GM19193 (cell line): ENCODE results near the gene SLC46A2.

Source experiments
- POLR2A ChIP-seq: IDR thresholded peaks from 4 replicates; pipeline ENCODE4 v1.6.1; 2011; ENCODE audit not compliant: insufficient read depth, insufficient read length; ENCODE audit errors: extremely low read depth

Gene SLC46A2

DNA sequence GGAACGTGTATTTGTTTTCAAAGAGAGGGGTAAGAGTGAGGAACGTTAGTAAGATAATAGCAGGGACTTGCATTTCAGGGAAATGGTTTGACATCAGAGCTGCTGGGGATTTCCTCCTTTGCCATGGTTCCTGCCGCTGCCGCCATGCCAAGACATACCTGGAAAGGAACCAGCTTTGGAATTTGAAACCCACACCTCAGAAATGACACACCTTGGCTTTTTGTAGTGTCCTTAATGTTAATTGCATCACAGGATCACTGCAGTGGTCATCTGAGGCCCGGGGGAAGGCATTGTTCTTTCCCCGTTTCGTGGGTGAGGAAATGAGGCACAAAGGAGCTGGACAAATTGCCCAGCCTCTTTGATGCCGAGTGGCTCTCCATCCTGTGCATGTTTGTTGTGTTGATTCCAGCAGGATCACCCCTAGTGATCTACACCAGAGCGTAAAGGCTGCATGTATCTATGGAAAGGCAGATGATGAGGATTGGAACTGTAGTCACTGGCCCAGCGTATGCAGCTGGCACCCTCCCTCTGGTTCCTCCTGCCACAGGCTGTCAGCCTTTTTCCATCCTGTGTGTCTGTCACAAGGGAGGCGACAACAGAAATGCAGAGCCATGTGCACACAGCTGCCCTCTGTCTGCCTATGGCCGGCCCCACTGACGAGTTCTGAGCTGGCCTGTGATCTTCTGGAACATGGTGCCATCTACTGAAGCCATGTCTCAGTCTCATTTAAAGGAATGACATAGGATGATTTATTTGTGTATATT is 37.8 kb downstream of the SLC46A2 start:
- TF ChIP-seq POLR2A = no peak

DNA sequence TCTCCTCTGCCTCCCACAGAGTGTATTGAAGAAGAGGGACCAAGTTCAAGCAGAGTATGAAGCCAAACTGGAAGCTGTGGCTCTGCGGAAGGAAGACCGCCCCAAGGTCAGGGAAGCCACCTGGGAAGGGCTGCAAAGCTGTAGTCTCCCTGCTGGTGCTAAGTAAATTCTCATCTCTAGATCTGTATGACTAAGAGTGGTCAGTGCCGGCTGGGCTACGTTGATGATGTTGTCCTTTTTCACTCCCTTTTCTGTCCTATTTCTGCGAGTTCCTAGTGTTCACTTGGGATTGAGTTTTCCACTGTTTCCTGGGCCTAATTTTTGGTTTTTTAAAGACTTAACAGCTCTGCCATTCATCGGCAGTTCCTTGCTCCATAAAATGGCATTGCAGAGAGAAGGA is 39.8 kb downstream of the SLC46A2 start:
- TF ChIP-seq POLR2A = no peak

DNA sequence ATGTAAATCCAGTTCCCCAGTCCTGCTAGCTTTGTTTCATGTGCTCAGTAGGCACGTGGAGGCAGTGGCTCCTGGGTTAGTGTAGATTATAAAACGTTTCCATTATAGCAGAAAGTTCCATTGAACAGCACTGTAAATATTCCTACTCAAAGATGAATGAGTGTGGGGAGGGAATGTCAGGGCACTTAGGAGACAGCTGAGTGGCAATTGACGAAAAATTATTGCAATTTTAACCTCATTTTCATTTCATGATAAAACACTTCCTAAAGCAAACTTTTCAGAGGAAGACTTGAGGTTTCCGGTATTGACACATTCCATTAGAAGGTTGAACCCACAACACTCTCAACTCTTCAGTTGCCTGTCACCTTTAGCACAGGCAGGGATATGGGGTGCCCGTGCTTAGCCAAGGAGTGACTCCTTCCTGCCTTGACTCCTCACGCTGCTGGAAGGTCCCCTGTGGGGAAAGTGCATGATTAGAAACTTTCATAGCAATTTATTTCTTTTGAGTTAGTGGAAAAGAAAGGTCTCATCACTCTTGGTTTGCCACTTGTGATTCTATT is 41.2 kb downstream of the SLC46A2 start:
- TF ChIP-seq POLR2A = no peak

DNA sequence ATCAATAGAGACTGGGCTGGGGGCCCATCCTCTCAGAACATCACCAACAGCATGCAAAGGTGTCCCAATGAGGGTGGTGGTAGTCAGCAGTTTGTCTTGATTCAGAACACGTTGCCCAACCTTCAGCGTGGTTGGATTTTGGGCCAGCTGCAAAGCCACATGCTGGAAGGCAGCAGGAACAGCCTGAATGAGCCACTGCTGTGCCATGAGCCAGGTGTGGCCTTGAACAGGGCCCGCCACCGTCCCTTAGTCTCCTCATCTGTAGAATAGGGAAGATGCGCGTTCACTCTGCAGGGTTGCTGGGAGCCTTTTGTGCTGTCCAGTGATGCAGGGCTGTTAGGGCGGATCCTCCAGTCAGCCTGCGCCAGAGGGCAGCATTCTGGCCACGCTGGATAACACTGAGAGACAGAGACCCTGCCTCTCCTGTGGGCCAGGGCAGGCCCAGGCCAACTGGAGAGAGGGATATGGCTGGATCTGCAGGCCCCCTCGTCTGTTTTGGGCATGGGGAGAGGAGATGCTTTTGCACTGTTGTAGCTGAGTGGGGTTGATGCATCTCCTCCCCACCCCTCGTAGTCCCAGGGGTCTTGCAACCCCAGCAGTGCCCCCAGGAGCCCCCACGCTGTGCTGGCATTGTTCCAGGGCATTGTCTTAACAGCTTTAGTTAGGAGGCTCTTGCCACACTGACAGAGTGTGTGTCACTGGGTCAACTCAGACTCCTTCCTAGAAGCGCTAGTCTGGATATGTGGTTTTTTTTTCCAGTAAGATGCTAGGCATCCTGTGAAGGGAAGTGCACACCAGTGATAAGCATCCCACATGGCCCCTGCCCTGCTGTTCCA is 42.1 kb downstream of the SLC46A2 start:
- TF ChIP-seq POLR2A = no peak

DNA sequence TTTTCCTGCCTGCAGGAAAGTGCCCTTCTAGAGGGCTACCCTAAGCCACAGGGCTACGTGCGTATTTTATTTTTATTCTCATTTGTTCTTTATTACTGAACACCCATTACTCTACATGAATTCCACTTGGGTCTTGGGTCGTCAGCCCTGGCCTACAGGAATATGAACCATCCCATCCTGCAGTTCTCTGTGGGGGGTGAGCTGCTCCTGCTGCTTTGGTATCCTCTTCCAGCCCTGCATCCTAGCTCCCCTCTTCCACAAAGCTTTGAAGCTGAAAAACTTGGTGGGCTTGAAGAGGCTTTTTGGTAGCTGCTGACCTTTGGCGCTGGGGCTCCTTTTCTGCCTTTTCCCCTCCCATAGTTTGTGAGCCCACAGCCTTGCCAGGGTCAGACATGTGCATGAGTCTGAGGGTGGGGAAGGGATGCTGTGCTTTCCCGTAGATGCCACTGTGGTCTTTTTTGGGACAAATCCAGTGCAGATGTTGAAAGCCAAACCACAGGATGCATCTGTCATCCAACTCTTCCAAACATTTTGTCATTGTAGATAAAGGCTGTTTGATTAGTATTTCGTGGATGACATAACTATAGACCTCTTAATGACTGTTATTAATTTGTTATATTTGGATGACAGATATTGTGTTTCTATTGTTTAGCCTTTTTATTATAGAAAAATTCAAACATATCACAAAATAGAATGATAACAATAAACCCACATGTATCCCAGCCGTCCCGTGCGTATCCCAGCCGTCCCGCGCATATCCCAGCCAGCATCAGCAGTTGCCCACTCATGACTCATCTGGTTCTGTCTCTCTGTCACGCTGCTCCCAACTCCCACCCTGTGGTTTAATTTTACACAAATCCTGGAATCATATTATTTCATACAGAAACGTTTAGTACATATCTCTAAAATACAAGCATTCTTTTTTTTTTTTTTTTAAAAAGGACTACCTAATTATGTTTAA is 43.9 kb downstream of the SLC46A2 start:
- TF ChIP-seq POLR2A = no peak

DNA sequence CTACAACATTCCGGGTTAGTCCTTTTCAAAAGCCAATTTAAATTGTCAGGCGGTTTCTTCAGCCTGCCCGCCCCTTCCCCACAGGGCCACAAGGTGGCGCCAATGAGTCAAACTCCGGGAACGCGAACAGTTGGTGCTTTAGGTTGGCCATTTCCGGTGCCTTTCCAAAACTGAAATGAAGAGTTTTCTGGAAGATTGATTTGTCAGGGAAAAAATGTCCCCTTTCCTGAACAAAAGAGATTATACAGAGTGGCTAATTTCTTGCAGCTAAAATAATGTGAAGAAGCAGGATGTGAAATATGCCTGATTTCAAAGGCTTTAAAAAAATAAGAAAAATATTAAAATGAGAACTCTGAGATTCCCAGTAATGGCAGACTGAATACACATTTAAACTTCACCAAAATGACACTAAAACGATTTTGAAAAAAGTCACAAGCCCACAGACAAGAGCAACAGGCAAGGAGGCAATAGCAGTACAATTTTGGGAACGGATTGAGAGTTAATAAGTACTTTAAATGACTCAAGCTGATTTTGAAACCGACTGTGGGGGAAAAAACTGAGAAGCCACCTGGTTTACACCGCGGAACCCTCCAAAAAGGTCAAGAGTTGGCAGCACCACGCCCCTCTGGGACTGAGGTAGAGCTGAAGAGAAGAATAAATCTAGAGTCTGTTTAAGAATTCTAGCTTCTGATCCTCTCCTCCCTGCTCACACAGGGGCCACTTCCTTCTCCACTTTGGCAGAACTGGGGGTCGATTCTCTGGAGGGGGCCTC is 45.7 kb downstream of the SLC46A2 start:
- TF ChIP-seq POLR2A = no peak

DNA sequence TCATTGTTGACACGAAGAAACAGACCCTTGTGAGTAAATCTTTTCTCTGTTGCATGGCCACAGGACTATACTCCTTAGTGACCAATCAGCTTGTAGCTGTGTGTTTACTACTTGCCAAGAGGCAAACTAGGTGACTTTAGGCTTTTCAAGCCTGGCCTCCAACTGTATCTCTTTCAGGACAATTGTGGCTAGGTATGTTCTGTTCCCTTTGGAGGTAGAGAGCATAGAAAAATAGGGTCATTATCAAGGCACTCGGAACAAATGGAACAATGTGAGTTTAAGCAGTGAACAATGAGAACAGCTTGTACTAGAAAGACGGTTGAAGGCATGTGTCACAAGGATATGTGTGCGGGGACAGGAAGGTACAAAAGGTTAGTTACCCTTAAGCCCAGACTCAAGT is 48.1 kb downstream of the SLC46A2 start:
- no peak for TF ChIP-seq POLR2A

DNA sequence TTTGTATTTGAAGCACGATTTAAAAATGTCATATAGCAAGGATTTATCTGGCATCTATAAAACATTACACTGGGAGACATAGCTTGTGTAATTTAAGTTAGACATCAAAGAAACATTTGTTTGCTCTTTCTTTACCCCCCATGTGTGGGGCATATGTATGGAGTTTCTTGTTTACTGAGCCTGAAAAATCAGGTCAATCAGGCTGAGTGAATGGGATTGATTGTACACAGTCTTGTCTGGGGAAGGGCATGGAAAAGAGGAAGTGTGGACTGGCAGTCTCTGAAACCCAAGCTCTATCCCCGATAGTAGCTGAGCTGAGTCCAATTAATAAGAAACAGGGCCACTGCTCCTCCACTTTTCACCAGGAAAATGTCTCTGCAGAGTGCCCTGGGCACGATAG is 49.4 kb downstream of the SLC46A2 start:
- TF ChIP-seq POLR2A = no peak

DNA sequence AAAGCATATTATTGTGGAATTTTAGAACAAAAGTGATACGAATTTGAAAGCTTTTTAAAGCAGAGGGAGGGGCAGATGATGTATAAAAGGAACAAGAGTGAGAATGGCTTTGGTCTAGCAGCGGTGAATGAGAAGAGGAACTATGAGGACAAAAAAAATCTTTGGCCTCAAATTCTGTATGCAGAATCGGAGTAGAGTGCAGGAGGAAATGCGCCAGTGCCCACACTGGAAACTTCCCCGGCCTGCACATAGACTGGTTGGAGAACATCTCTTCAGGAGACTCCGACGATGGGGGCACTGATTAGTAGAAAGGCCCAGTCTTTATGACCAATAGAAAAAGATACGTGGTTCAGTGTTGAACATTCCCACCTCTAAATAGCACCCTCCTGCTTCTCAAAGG is 51.3 kb downstream of the SLC46A2 start:
- no peak for TF ChIP-seq POLR2A

DNA sequence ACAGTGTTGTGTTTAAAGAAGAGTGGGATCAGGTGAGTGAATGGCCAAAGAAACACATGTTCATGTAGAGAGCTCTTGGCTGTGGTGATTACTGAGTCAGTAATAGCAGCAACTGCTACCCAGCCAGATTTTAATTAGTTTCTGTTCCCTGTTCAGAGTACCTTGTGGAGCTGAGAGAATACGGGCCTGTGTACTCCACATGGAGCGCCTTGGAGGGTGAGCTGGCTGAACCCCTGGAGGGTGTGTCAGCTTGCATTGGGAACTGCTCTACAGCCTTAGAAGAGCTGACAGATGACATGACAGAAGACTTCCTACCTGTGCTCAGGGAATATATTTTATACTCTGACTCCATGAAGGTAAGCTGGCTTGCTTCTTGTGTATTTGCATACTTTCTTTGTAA is 52.3 kb downstream of the SLC46A2 start:
- no peak for TF ChIP-seq POLR2A

DNA sequence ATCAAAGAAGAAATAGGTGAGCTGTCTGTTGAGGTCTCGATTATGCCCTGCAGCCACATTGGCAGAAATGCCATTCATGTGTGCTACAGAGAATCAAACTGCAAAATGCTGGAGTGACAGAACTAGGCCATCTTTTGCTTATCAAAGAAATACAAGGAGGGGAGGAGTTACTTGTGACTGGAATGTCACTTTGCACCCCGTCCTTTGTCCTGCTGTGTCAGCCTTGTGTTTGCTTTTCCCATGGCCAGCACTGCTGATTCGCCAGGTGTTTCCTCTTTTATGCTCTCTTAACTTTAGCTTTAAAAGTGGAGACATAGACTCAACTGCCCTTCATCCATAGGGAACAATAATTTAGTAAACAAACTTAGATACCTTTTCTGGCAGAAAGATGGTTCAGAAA is 54.3 kb downstream of the SLC46A2 start:
- no peak for TF ChIP-seq POLR2A

DNA sequence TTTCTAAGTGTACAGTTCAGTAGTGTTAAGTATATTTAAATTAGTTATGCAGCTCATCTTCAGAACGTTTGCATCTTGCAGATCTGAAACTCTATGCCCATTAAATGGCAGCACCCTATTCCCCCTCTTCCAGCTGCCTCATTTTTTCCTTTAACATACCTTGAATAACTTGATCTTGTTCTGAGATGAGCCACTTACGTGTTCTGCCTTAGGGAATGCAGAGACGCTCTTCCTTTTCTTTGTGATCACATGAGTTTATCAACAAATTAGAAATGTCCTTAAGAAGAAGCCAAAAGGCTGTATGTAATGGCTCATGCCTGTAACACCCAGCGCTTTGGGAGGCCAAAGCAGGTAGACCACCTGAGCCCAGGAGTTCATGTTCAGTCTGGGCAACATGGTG is 57.6 kb downstream of the SLC46A2 start:
- no peak for TF ChIP-seq POLR2A

DNA sequence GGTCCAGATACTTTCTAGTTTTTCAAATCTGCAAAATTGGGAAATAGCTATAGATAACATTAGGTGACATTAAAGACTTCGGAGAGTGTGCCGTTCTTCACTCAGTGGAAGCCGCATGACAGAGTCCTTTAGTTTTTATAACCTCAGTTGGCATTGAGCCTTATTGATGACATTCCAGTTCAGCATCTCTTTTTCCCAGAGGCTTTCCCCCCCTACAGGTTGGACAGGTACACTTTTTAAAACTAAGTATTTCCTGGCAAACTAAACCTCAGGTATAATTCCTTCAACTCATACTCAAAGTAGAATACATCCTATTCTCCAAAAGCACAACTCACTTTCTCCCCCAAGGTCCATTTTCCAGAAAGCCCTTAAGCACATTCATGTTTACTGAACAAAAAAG is 58.7 kb downstream of the SLC46A2 start:
- no peak for TF ChIP-seq POLR2A

DNA sequence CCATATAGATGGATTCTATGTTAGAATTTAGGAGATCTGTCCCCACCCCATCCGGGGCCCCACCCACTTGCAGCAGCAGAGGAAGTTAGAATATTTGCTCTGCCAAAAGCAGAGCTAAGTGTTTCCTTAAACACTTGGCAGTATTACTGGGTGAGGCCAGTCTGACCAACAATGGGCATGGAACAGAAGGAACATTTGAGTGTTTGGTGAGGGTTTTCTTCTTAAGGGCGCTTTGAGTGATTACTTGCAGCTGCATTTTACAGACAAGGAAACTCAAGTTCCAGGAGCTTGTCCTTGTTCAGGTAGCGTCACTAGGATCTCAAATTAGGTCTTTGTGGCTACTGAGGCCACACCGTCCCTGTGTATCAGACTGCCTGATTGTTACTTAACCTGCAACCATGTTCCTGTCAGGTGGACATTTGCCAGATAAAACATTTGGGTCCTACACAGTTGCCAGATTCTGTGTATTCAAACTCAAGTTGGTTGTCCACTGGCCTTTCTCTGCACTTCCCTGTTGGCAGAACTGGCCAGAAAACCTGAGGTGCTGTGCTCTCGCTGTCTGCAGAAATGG is 59.3 kb downstream of the SLC46A2 start:
- no peak for TF ChIP-seq POLR2A
